ENCODE results near the gene HIPK3. TPM values are rescaled to one million over a fixed set of nuclear protein-coding genes. Genes with fewer than 3 reads are reported as not detected.

Gene HIPK3
- total RNA-seq, 4 donors from 2014 or later, result 267 to 391 (median 316) TPM

- intact Hi-C loops (cut with DNase I; ENCODE audit: low total_unique reads), result no loop called here
- no peaks in the 10 kb centered on the region for H3K36me3 ChIP-seq
- H3K27me3 ChIP-seq, result no peaks in the 10 kb centered on the region
- H3K9me3 ChIP-seq, result no peaks in the 10 kb centered on the region
- no peak overlapping the region for H3K27ac ChIP-seq
- H3K4me1 ChIP-seq, result no peaks in the 10 kb centered on the region
- TF ChIP-seq POLR2A (IDR thresholded peaks at IDR 0.05) (no peak), CTCF (IDR thresholded peaks at IDR 0.05) (no peak)
- H3K4me3 ChIP-seq, result no peak overlapping the region
- DNase-seq, result no peak
Measured at GRCh38 chr11:33405834-33406602, 148.8 kb downstream of the HIPK3 start.

Other genes with a start within 250 kb of the HIPK3 start
- gene DEPDC7, start 241.5 kb upstream of the HIPK3 start, total RNA-seq, result 1 to 10 TPM in 3 of 4 donors, not detected in 1; 1.3 to 6.4 (median 1.3) TPM
- gene TCP11L1, start 217.8 kb upstream of the HIPK3 start, total RNA-seq, result 10 to 100 TPM in 3 of 4 donors, 1 to 10 TPM in 1; 4.6 to 26.8 (median 23.3) TPM
- gene CSTF3, start 95.9 kb upstream of the HIPK3 start, total RNA-seq, result 10 to 100 TPM in 3 of 4 donors, 1 to 10 TPM in 1; 7.9 to 53.0 (median 19.0) TPM
- gene KIAA1549L, start 118.7 kb downstream of the HIPK3 start, total RNA-seq, result 1 to 10 TPM in 1 of 4 donors, under 1 TPM in 2, not detected in 1; under 0.01 to 1.5 (median 0.27) TPM

Data from uterus (tissue), 4 donors.